Sigmoid colon (tissue), 4 donors: ENCODE measurements around the gene RANBP9.

Experiments used
- EP300 ChIP-seq, 4 donors: sonication (generic); formaldehyde crosslinking; IDR thresholded peaks; one replicate each; pipeline ENCODE4 v1.6.1; 2017; ENCODE audit warnings: antibody characterized with exemption in 4 of 4
- POLR2A ChIP-seq, 2 donors: fragments of 450-650 bp; IDR thresholded peaks; one replicate each; pipeline ENCODE4 v1.6.1; 2016; ENCODE audit warnings: antibody characterized with exemption in 2 of 2, mild to moderate bottlenecking in 2 of 2, moderate library complexity in 2 of 2
- POLR2AphosphoS5 ChIP-seq, 4 donors: sonication (generic); formaldehyde crosslinking; IDR thresholded peaks; one replicate each; pipeline ENCODE4 v1.6.1; 2017; ENCODE audit warnings: antibody characterized with exemption in 4 of 4
- TF ChIP-seq, protein P1 (sequence below), 4 experiments: fragments of 450-650 bp in 3 of 4; fragments of 200-600 bp in 1 of 4; IDR thresholded peaks; one replicate each; pipeline ENCODE4 v1.5.1; 2016 to 2019; ENCODE audit warnings: antibody characterized with exemption in 4 of 4, mild to moderate bottlenecking in 3 of 4, moderate library complexity in 2 of 4

DNA sequence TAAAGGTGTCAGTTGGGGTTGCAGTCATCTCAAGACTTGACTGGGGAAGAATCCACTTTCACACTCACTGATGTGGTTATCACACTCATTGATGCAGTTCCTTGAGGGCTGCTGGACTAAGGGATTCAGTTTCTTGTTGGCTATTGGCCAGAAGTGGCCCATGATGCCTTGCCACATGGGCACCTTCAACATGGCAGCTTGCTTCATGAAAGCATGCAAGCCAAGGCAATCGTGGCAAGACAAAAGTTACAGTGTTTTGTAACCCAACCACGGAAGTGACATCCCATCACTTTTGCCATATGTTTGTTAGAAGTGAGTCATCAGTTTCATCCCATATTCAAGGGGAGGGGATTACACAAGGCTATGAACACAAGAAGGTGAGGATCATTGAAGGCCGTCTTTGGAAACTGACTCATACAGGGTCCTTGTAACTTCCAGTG, 3.8 kb upstream of the RANBP9 start:
- no peak for TF ChIP-seq POLR2A (IDR thresholded peaks at IDR 0.05)
- TF ChIP-seq POLR2AphosphoS5 (IDR thresholded peaks at IDR 0.05) = no peak
- TF ChIP-seq, protein P1, sequence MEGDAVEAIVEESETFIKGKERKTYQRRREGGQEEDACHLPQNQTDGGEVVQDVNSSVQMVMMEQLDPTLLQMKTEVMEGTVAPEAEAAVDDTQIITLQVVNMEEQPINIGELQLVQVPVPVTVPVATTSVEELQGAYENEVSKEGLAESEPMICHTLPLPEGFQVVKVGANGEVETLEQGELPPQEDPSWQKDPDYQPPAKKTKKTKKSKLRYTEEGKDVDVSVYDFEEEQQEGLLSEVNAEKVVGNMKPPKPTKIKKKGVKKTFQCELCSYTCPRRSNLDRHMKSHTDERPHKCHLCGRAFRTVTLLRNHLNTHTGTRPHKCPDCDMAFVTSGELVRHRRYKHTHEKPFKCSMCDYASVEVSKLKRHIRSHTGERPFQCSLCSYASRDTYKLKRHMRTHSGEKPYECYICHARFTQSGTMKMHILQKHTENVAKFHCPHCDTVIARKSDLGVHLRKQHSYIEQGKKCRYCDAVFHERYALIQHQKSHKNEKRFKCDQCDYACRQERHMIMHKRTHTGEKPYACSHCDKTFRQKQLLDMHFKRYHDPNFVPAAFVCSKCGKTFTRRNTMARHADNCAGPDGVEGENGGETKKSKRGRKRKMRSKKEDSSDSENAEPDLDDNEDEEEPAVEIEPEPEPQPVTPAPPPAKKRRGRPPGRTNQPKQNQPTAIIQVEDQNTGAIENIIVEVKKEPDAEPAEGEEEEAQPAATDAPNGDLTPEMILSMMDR (IDR thresholded peaks at IDR 0.05) = no peak
- TF ChIP-seq EP300 (IDR thresholded peaks at IDR 0.05) = no peak
